ENCODE measurements around the gene NAT9. TPM values are rescaled to one million over a fixed set of nuclear protein-coding genes. Genes with fewer than 3 reads are reported as not detected.
A peak's percentile ranks its signal among the peaks of the same experiment; 100 is the strongest.

NAT9 gene
- total RNA-seq, 2 donors from 2014 or later: 58.3 to 77.3 TPM

- 96 to 100% methylated on average over 6 to 7 of the region's 7 CpGs for WGBS, 2 experiments (ENCODE audit: insufficient coverage in 1 of 2, insufficient read length in 1 of 2)
- no peak overlapping the region for H3K4me3 Mint-ChIP-seq
- peaks cover 2% of the 10 kb centered on the region for H3K4me1 Mint-ChIP-seq
These were observed 7.4 kb downstream of the NAT9 start for GRCh38 chr17:74768763-74769114.

GRCh38 chr17:74768069-74768762 is 7.9 kb downstream of the NAT9 start:
- H3K4me3 ChIP-seq (ENCODE audit: low read length): no peak overlapping the region
- Mint-ChIP-seq H3K4me3 (no peak overlapping the region), H3K27me3 (ENCODE audit: insufficient read depth) (no peaks in the 10 kb centered on the region), H3K27ac (no peak overlapping the region), H3K36me3 (ENCODE audit: low read depth) (peaks cover 52% of the 10 kb centered on the region), H3K9me3 (no peaks in the 10 kb centered on the region), H3K4me1 (peaks cover 2% of the 10 kb centered on the region)
- H3K9me3 ChIP-seq (ENCODE audit: control insufficient read depth, low read length): no peaks in the 10 kb centered on the region
- no peak for DNase-seq
- H3K4me1 ChIP-seq (ENCODE audit: control insufficient read depth, insufficient read depth, low read length): no peaks in the 10 kb centered on the region
- no peak for TF ChIP-seq CTCF (conservative IDR thresholded peaks at IDR 0.05)
- no peak overlapping the region for H3K9ac ChIP-seq (ENCODE audit: extremely low read depth, low read length, poor library complexity, severe bottlenecking)
- H3K27me3 ChIP-seq (ENCODE audit: control insufficient read depth, insufficient read depth, low read length, poor library complexity, severe bottlenecking): no peaks in the 10 kb centered on the region
- WGBS, 2 experiments (ENCODE audit: insufficient coverage in 1 of 2, insufficient read length in 1 of 2): 93 to 94% methylated on average over 9 to 17 of the region's 17 CpGs
- H3K36me3 ChIP-seq (ENCODE audit: control insufficient read depth, insufficient read depth, low read length): peaks cover 86% of the 10 kb centered on the region
- no peak overlapping the region for H3K27ac ChIP-seq (ENCODE audit: low read depth, low read length)

More at GRCh38 chr17:74768763-74769114, 7.4 kb downstream of the NAT9 start:
- H3K27ac Mint-ChIP-seq: no peak overlapping the region
- peaks cover 85% of the 10 kb centered on the region for H3K36me3 ChIP-seq (ENCODE audit: control insufficient read depth, insufficient read depth, low read length)
- H3K27me3 Mint-ChIP-seq (ENCODE audit: insufficient read depth): no peaks in the 10 kb centered on the region
- H3K4me3 ChIP-seq (ENCODE audit: low read length): no peak overlapping the region
- H3K27me3 ChIP-seq (ENCODE audit: control insufficient read depth, insufficient read depth, low read length, poor library complexity, severe bottlenecking): no peaks in the 10 kb centered on the region
- no peaks in the 10 kb centered on the region for H3K9me3 ChIP-seq (ENCODE audit: control insufficient read depth, low read length)
- peaks cover 55% of the 10 kb centered on the region for H3K36me3 Mint-ChIP-seq (ENCODE audit: low read depth)
- no peak for TF ChIP-seq CTCF (conservative IDR thresholded peaks at IDR 0.05)
- H3K4me1 ChIP-seq (ENCODE audit: control insufficient read depth, insufficient read depth, low read length): no peaks in the 10 kb centered on the region
- H3K9ac ChIP-seq (ENCODE audit: extremely low read depth, low read length, poor library complexity, severe bottlenecking): no peak overlapping the region
- H3K27ac ChIP-seq (ENCODE audit: low read depth, low read length): peak overlapping the region; percentile 7
- DNase-seq: no peak
- no peaks in the 10 kb centered on the region for H3K9me3 Mint-ChIP-seq

- H3K36me3 Mint-ChIP-seq (ENCODE audit: low read depth): peaks cover 45% of the 10 kb centered on the region
- no peak overlapping the region for H3K4me3 Mint-ChIP-seq
- Histone ChIP-seq H3K9ac (ENCODE audit: extremely low read depth, low read length, poor library complexity, severe bottlenecking) (no peak overlapping the region), H3K4me1 (ENCODE audit: control insufficient read depth, insufficient read depth, low read length) (no peaks in the 10 kb centered on the region), H3K36me3 (ENCODE audit: control insufficient read depth, insufficient read depth, low read length) (peaks cover 81% of the 10 kb centered on the region), H3K27me3 (ENCODE audit: control insufficient read depth, insufficient read depth, low read length, poor library complexity, severe bottlenecking) (no peaks in the 10 kb centered on the region), H3K9me3 (ENCODE audit: control insufficient read depth, low read length) (no peaks in the 10 kb centered on the region), H3K27ac (ENCODE audit: low read depth, low read length) (no peak overlapping the region), H3K4me3 (ENCODE audit: low read length) (no peak overlapping the region)
- H3K4me1 Mint-ChIP-seq: peaks cover 6% of the 10 kb centered on the region
- 94% methylated on average over 9 of the region's 10 CpGs; no CpG with 5 or more reads in 1 of the 2 experiments for WGBS, 2 experiments (ENCODE audit: insufficient coverage in 1 of 2, insufficient read length in 1 of 2)
- no peak for DNase-seq
- TF ChIP-seq CTCF (conservative IDR thresholded peaks at IDR 0.05): no peak
- no peaks in the 10 kb centered on the region for H3K9me3 Mint-ChIP-seq
- H3K27me3 Mint-ChIP-seq (ENCODE audit: insufficient read depth): no peaks in the 10 kb centered on the region
- H3K27ac Mint-ChIP-seq: no peak overlapping the region
These were observed 9.0 kb downstream of the NAT9 start for GRCh38 chr17:74767111-74767516.
